Esophagus squamous epithelium (tissue), 4 donors: ENCODE data around the gene CD34.

Experiments
- POLR2A ChIP-seq, 4 donors: fragments of 450-650 bp; IDR thresholded peaks; one replicate each; pipeline ENCODE4 v1.6.1; 2017; ENCODE audit warnings: antibody characterized with exemption in 4 of 4, mild to moderate bottlenecking in 4 of 4, moderate library complexity in 3 of 4
- TF ChIP-seq, protein P1 (sequence below), 6 experiments: fragments of 450-650 bp in 4 of 6; fragments of 200-600 bp in 2 of 6; sonication (generic) in 2 of 6; IDR thresholded peaks; one replicate each; pipeline ENCODE4 v1.5.1; 2016 to 2019; ENCODE audit warnings: antibody characterized with exemption in 6 of 6, mild to moderate bottlenecking in 4 of 6, moderate library complexity in 4 of 6

DNA sequence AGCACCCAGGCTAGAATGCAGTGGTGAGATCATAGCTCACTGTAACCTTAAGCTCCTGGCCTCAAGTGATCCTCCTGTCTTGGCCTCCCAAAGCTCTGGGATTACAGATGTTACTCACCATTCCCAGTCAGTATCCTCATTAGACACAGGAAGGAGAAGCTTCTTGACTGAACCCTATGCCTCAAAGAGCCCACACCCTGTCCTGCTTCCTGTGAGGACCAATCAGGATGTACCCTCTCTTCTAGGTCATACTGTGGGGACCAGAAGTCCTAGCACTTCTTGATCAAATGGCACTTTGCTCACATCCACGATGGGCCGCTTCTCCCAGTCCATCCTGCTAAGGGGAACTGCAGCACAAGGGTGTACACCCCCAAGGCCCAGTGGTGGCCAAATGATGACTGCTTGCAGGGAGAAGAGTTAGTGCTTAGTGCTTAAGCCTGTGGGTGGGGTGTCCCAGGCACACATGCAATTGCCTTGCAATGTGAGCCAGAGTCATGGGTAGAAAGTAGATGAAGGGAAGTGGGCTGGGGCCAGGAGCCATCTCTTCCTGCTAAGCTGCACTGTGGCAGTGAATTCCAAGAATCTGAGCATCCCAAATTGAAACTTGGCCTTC is 9.8 kb downstream of the CD34 start:
- TF ChIP-seq, protein P1, sequence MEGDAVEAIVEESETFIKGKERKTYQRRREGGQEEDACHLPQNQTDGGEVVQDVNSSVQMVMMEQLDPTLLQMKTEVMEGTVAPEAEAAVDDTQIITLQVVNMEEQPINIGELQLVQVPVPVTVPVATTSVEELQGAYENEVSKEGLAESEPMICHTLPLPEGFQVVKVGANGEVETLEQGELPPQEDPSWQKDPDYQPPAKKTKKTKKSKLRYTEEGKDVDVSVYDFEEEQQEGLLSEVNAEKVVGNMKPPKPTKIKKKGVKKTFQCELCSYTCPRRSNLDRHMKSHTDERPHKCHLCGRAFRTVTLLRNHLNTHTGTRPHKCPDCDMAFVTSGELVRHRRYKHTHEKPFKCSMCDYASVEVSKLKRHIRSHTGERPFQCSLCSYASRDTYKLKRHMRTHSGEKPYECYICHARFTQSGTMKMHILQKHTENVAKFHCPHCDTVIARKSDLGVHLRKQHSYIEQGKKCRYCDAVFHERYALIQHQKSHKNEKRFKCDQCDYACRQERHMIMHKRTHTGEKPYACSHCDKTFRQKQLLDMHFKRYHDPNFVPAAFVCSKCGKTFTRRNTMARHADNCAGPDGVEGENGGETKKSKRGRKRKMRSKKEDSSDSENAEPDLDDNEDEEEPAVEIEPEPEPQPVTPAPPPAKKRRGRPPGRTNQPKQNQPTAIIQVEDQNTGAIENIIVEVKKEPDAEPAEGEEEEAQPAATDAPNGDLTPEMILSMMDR (IDR thresholded peaks at IDR 0.05): no peak
- TF ChIP-seq POLR2A (IDR thresholded peaks at IDR 0.05): no peak
